Measurements from ENCODE around the gene ISM2. TPM values are rescaled to one million over a fixed set of nuclear protein-coding genes. Genes with fewer than 3 reads are reported as not detected.

ISM2 gene
- total and polyA plus RNA-seq, 2 of the 13 experiments (the other 11 are each of a cell fraction or from before 2014, with no cell fraction given) = 1.8 to 40.7 TPM

GRCh38 chr14:77442196-77442595, 56.4 kb downstream of the ISM2 start (continued):
- TF ChIP-seq ZBTB40 (IDR thresholded peaks at IDR 0.05) (no peak), ZBTB40 (CRISPR knock-in tag; IDR thresholded peaks at IDR 0.05) (no peak), FOXK2 (IDR thresholded peaks at IDR 0.05) (no peak)

GRCh38 chr14:77439861-77440260, 58.8 kb downstream of the ISM2 start:
- no peaks in the 10 kb centered on the region for H3K79me2 ChIP-seq (ENCODE audit: insufficient read depth, low read length)
- no TSS peak for BruUV-seq (replicated peaks)
- H4K20me1 ChIP-seq (ENCODE audit: insufficient read depth, low read length) = no peaks in the 10 kb centered on the region
- in situ Hi-C loops (cut with HindIII; ENCODE audit: extremely low pct_ligation_motif_present, low pct_unique_long_range_greater_than_20kb) = no loop called here
- no peak overlapping the region for H2AFZ ChIP-seq (ENCODE audit: low read length)
- ChIA-PET CTCF (ENCODE audit: low intra/inter-chr PET ratio, low total read pairs) (no interaction called here), POLR2A (no interaction called here)
- ATAC-seq (no peak), DNase-seq (ENCODE audit: low spot score) (no peak), FAIRE-seq (no peak)
- WGBS (ENCODE audit: low lambda C conversion rate) = 98% methylated on average over 4 of the region's 4 CpGs
- no peaks in the 10 kb centered on the region for H3K9me3 ChIP-seq (ENCODE audit: low read length)
- H3K4me2 ChIP-seq (ENCODE audit: low read depth, low read length) = no peak overlapping the region
- H3K27me3 ChIP-seq (ENCODE audit: control insufficient read depth in 1 of 2, insufficient read depth in 2 of 2, low read length in 2 of 2) = no peaks in the 10 kb centered on the region; a peak in 1 of 5 replicates
- peaks cover 7 to 52% of the 10 kb centered on the region in 2 experiments for H3K36me3 ChIP-seq (replicated peaks in 1 of 2; ENCODE audit: control insufficient read depth in 1 of 2, insufficient read depth in 2 of 2, low read length in 2 of 2)
- no peak overlapping the region for H3K4me3 ChIP-seq (replicated peaks in 1 of 3; ENCODE audit: insufficient read depth in 1 of 3, low read depth in 2 of 3, low read length in 3 of 3)
- H3K27ac ChIP-seq (ENCODE audit: extremely low read length, insufficient read depth, low read length) = no peak overlapping the region
- no peaks in the 10 kb centered on the region for H3K4me1 ChIP-seq (ENCODE audit: insufficient read depth, low read length)
- intact Hi-C loops (cut with micrococcal nuclease; ENCODE audit: unreplicated experiment) = no loop called here
- no peak overlapping the region for H3K9ac ChIP-seq (ENCODE audit: insufficient read depth, low read depth, low read length)
- TF ChIP-seq ZNF34 (CRISPR knock-in tag; IDR thresholded peaks at IDR 0.05; ENCODE audit: borderline replicate concordance) (no peak), ZNF644 (CRISPR knock-in tag; IDR thresholded peaks at IDR 0.05; ENCODE audit: low read depth) (no peak), ZMYM4 (CRISPR knock-in tag; IDR thresholded peaks at IDR 0.05) (no peak), ADNP (CRISPR knock-in tag; IDR thresholded peaks at IDR 0.05) (no peak)
- TF ChIP-seq, protein P1, sequence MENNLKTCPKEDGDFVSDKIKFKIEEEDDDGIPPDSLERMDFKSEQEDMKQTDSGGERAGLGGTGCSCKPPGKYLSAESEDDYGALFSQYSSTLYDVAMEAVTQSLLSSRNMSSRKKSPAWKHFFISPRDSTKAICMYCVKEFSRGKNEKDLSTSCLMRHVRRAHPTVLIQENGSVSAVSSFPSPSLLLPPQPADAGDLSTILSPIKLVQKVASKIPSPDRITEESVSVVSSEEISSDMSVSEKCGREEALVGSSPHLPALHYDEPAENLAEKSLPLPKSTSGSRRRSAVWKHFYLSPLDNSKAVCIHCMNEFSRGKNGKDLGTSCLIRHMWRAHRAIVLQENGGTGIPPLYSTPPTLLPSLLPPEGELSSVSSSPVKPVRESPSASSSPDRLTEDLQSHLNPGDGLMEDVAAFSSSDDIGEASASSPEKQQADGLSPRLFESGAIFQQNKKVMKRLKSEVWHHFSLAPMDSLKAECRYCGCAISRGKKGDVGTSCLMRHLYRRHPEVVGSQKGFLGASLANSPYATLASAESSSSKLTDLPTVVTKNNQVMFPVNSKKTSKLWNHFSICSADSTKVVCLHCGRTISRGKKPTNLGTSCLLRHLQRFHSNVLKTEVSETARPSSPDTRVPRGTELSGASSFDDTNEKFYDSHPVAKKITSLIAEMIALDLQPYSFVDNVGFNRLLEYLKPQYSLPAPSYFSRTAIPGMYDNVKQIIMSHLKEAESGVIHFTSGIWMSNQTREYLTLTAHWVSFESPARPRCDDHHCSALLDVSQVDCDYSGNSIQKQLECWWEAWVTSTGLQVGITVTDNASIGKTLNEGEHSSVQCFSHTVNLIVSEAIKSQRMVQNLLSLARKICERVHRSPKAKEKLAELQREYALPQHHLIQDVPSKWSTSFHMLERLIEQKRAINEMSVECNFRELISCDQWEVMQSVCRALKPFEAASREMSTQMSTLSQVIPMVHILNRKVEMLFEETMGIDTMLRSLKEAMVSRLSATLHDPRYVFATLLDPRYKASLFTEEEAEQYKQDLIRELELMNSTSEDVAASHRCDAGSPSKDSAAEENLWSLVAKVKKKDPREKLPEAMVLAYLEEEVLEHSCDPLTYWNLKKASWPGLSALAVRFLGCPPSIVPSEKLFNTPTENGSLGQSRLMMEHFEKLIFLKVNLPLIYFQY (CRISPR knock-in tag; IDR thresholded peaks at IDR 0.05; ENCODE audit: borderline replicate concordance) = no peak

Measured in HepG2 (cell line).